Stimulated activated CD4-positive, alpha-beta T cell treated with anti-CD3 and anti-CD28 coated beads, Interleukin-1b, Interleukin-23, amount 100 ng/mL, for 24 hours (primary cell): Measurements from ENCODE around the gene ACKR3.

Experiments used
- DNase-seq, 4 experiments: peaks; one replicate each; pipeline ENCODE4 v3.0.0-alpha.2; 2020; ENCODE audit warnings: low read depth in 4 of 4, low spot score in 1 of 4

ACKR3 gene

DNA sequence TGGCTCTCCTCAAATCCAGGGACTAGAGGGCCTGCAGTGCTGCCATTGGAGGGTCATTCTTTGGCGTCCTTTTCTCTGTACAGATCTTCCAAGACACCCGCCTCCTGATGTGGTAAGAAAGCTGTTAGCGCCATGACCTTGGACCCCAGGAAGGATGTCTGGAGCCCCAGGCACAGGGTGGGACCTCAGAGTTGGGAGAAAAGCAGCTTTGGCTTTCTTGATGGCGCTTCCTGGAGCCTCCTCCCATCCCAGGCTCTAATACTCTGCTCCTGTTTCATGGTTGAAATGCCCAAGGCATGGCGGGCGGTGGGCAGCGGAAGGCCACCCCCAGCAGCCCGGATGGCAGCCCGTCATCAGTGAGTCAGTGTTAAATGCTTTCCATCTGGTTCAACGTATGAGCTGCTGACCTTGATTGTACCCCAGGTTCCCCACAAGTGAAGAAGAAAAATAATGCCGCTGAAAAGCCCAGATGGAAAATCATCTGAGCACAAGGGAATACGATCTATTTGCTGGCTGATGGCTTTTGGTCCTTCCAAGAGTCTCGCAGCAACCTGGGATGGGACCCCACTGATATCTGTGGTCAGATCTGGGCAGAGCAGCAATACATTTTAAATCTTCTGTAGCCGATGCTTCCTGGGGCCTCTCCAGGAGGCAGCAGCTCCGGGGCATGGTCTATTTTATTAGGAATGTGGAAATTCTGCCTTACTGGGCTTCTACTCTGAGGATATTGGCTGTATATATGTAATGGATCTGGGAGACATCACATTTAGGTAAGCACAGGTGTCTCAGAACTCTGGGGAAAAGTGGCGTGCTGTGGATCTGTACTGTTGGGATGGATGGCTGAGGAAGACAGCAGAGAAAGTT lies 15.1 kb downstream of the ACKR3 start:
- no peak for DNase-seq

GRCh38 chr2:236585966-236586365 lies 16.3 kb downstream of the ACKR3 start:
- no peak for DNase-seq

DNA sequence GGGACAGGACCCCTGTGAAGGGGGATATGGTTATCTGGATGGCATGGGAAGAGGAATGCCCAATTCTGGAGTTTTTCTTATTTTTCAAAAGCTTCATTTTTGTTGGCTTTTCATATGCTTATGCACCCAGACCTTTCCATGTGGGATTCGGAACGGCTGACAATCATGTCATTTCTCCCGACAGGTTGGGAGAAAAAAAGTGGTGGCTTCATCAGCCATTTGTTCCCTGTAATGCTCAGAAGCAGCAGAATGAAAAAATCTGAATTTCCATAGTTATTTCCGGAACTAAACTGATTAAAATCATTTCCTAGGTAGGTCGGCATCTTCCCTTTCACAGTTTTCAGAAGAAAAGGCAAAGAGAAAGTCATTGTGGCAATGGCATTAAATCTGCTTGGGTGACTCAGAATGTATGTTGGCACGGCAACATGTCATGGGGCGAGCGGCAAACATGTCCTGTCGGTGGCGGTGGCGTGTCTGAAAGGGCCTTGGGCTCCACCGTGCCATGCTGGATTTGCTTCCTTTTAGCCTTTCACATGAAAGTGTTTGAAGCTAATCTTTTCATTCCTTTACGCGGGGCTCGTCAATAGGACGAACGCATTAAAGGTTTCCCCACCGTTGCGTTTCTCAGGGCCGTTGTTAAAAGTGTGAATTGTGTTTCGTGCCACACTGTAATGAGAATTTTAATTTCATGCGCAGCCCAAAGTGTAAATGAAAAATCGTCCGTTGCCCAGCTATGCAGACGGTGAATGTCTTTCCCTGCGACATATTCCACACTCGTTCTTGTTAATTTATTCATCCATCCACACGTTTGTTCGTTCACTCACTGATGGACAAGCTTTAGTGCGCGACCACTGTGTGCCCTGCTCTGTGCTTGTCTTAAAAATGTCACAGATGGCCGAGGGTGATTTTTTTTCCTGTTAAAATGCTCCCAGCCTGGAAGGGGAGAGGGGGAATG lies 18.5 kb downstream of the ACKR3 start:
- no peak for DNase-seq

- no peak for DNase-seq
Measured at GRCh38 chr2:236588932-236589592, 19.4 kb downstream of the ACKR3 start.

DNA sequence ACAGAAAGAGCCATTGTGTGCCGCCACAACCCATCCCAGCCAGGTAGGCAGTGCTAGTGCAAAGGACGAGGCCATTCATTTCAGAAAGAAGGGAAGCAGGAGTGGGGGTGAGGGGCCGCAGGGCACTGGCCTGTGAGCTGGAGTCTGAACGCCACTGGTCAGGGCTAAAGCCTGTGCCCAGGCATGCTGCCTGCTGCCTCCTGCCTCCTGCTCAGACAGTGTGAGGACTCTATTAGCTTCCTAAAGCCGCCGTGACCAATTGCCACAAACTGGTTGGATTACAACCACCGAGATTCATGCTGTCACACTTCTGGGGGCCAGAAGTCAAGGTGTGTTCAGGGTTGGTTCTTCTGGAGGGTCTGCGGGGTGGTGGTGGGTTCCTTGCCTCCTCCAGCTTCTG lies 21.2 kb downstream of the ACKR3 start:
- DNase-seq, result no peak

GRCh38 chr2:236592821-236593220 lies 23.2 kb downstream of the ACKR3 start:
- DNase-seq, result no peak

DNA sequence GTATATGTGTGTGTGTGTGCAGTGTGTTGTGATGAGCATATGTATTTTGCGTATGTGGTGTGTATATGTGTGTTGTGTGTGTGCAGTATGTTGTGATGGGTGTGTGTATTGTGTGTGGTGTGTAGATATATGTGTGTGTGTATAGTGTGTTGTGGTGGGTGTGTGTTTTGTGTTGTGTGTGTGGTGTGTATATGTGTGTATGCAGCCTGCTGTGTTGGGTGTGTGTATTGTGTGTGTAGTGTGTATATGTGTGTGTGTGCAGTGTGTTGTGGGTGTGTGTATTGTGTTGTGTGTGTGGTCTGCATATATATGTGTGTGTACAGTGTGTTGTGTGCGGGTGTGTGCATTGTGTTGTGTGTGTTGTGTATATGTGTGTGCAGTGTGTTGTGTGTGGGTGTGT lies 23.9 kb downstream of the ACKR3 start:
- DNase-seq, result no peak

GRCh38 chr2:236593956-236594355 lies 24.3 kb downstream of the ACKR3 start:
- DNase-seq, result no peak

DNA sequence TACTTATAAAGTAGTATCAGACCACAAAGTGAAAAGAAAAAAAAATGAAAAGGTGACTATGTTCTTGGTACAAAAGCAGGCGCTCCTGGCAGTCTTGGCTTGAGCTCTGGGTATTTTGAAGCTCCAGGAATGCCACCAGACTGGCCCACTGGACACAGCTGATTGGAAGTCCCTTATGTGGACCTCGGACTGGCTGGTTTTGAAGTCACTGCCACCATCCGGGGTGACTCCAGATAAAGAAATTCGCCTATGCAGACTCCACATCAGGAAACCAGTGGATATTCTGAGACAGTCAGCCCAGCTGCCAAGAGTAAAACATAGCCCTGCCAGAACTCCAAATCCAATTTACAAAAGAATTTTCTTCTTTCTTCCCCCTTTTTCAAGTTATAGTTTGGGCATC lies 28.0 kb downstream of the ACKR3 start:
- DNase-seq, result no peak

DNA sequence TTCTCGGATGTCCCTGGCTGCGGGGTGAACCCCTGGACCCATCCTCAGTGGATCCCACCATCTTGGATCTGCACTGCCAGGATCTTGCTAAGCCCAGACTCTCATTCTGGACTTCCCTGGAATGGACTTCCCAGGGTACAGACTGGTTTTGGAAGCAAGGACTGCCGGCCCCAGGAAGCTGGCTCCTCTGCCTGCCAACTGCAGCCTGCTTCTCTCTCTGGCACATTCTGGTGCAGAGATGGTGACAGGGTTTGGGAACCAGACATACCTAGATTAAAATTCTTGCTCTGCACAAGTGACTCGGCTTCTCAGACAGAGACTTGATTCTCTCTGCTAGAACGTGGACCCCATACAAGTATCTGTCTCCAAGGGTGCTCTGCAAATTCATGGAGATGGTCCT lies 29.4 kb downstream of the ACKR3 start:
- no peak for DNase-seq

DNA sequence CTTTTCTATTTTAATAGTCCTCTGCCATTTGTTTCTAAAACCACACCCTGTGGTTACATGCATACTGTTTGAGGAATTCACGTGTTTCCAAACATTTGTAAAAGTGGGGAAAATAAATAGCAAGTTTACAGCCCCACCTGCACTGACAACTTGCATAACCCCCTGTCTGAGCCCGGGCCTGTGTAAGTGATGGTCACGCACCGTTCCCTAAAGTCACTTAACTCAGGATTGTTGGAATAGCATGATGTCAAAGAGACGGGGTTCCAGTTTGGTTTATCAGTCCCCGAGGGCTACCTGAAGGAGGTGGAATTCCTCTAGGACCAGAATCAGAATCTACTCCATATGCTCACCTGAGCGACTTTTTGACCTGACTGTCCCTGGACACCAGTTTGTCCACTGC lies 30.5 kb downstream of the ACKR3 start:
- no peak for DNase-seq

DNA sequence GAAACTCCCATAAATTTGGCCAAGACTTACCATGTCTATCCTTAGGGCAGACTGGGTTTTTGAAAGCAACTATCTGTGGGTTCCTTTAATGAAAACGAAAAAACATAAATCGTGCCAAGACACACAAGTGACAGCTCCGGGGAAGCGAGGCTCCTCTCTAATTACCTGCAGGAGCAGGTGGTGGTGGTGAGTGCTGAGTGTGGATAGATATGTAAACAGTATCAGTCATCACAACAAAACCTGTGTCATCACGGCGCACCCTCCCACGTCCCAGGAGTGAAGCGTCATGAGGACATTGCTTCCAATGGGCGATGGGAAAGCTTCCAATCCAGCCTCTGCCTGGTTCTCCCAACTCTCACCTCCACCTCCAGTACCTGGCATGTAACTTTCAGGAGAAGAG lies 31.3 kb downstream of the ACKR3 start:
- DNase-seq, result no peak

GRCh38 chr2:236601316-236602202 lies 31.9 kb downstream of the ACKR3 start:
- no peak for DNase-seq

DNA sequence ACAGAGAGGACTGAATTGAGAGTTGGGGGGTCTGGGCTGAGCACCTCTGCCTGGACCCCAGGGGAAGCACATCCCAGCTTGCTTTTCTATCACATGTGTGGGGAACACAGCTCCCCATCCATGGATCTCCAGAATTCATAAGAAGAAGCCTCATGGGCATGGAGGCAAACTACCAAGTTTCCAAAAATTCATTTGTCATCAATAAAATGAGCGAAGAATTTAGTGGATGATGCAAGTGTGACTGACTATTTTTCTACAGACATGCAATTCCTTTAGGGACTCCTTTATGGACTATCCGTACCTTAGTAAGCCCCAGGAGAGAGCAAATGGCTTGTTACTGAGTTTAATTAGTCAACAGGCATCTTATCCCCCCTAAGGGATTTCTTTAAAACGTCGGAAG lies 33.1 kb downstream of the ACKR3 start:
- DNase-seq, result no peak

- no peak for DNase-seq
Measured at GRCh38 chr2:236603361-236604015, 33.9 kb downstream of the ACKR3 start.

DNA sequence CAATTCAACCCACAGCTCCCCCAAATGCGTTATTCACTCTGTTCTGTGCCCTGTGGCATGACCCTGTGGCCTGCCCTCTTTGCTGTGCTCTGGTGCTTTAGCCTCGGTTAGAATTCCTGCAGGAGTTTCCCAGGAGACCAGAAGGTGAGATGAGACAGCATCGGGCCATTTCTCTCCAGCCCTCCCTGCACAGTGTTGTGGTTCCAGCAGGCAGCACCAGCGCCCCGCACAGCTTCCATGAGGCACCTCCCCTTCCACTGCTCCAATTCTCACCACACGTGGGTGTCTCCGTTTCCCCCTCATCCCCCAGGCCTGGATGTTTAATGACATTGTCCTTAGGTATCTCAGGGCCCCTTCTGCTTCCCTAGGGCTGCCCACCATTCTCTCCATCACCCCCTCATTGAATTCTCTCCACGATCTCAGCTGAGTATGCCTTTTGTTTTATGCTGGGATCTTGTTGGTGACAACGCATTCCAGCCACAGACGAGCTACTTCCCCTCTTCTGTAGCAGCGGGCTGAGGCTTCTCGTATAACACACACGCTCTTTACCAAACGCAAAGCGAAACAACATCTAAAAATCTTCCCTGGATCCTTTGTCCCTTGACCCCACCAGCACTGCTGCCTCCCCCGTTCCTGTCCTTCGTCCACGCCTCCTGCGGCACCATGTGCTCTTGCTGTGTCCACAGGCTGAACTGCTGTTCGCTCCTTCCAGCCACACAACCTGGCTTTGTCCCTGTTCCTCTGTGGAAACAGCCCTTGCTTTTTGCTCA lies 35.1 kb downstream of the ACKR3 start:
- no peak for DNase-seq

GRCh38 chr2:236605345-236605734 lies 35.7 kb downstream of the ACKR3 start:
- DNase-seq, result no peak

GRCh38 chr2:236606023-236606422 lies 36.4 kb downstream of the ACKR3 start:
- no peak for DNase-seq

- no peak for DNase-seq
Measured at GRCh38 chr2:236607471-236608187, 38.0 kb downstream of the ACKR3 start.
